Measurements from ENCODE around the gene SMARCB1. TPM values are rescaled to one million over a fixed set of nuclear protein-coding genes. Genes with fewer than 3 reads are reported as not detected.

SMARCB1 gene
- polyA plus RNA-seq, 1 donor (not counting 4 experiments of a cell fraction or from before 2014, with no cell fraction given): 95.2 TPM

DNA sequence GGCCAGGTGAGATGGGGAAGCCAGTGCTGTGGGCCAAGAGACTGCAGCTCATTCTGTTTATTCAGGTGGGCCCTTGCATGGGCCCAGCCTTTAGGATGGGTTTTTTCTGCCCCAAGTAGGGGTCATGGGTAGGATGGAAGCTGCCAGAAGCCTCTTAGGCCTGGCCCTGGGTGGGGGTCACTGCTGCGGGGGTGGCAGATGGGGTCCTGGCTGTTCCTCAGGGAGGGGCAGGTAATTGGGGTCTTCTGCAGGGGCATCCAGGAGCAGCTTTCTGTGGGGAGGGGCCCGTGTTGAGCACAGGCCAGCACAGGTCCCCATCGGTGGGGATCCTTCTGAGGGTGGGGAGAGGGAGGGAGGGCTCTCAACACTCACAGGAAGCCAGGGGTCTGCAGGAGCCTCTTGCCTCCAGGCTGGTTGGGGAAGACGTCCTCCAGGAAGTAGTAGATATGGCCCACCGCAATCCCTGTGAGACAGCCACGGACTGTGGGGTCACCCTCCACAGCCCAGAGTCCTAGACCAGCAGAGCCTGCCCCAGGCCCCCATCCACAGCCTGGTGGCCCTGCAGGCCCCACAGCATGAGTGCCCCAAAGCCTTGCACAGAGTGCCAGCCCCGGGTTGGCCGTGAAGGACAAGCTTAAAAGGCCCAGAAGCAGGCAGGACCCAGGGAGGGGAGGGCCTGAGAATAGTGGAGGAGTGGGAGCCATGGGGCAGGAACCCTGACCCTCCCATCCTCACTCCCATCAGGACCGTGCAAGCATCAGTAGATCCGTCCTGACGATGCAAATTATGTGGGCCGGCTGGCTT is 50.1 kb downstream of the SMARCB1 start:
- no peak for TF ChIP-seq CTCF (optimal IDR thresholded peaks at IDR 0.05 in 1 of 3, IDR thresholded peaks at IDR 0.05 in 1 of 3, conservative IDR thresholded peaks at IDR 0.05 in 1 of 3; ENCODE audit: extremely low read depth in 1 of 3, insufficient read depth in 2 of 3, low read length in 3 of 3)
- TF ChIP-seq EZH2 (IDR thresholded peaks at IDR 0.05; ENCODE audit: low read length): no peak
- H3K27ac ChIP-seq (ENCODE audit: control insufficient read depth, insufficient read depth, low read length): no peak overlapping the region

GRCh38 chr22:23837496-23837859 is 50.7 kb downstream of the SMARCB1 start:
- Histone ChIP-seq H3K4me1 (ENCODE audit: control insufficient read depth, extremely low read depth, insufficient read depth, low read length) (peaks cover 5% of the 10 kb centered on the region), H3K9me1 (ENCODE audit: control insufficient read depth, extremely low read depth, insufficient read depth, low read length) (no peaks in the 10 kb centered on the region), H3K9me3 (ENCODE audit: control insufficient read depth, low read depth, low read length) (no peaks in the 10 kb centered on the region), H4K20me1 (ENCODE audit: control insufficient read depth, extremely low read depth, insufficient read depth, low read length) (no peaks in the 10 kb centered on the region), H3K27me3 (ENCODE audit: control insufficient read depth, extremely low read depth, insufficient read depth, low read length) (peaks cover 4% of the 10 kb centered on the region), H3K4me3 (ENCODE audit: control insufficient read depth in 2 of 3, extremely low read depth in 1 of 3, insufficient read depth in 2 of 3, low read depth in 1 of 3, low read length in 3 of 3) (no peak overlapping the region), H3K9ac (ENCODE audit: control insufficient read depth, extremely low read depth, insufficient read depth, low read length) (no peak overlapping the region), H3K36me3 (ENCODE audit: control insufficient read depth in 2 of 2, extremely low read depth in 1 of 2, insufficient read depth in 2 of 2, low read length in 2 of 2) (peaks cover 9 to 14% of the 10 kb centered on the region in 2 experiments), H2AFZ (ENCODE audit: control insufficient read depth, low read length) (no peak overlapping the region), H3K4me2 (ENCODE audit: control insufficient read depth, extremely low read depth, insufficient read depth, low read depth, low read length) (no peak overlapping the region), H3K79me2 (ENCODE audit: control insufficient read depth, insufficient read depth, low read length) (no peaks in the 10 kb centered on the region), H3K27ac (ENCODE audit: control insufficient read depth, insufficient read depth, low read length) (no peak overlapping the region)
- DNase-seq (ENCODE audit: low read depth, low spot score): no peak
- dilution Hi-C loops (cut with MboI; ENCODE audit: extremely low pct_ligation_motif_present, low sequenced_read_pairs): no loop called here
- no peak for FAIRE-seq
- TF ChIP-seq CTCF (optimal IDR thresholded peaks at IDR 0.05 in 1 of 3, IDR thresholded peaks at IDR 0.05 in 1 of 3, conservative IDR thresholded peaks at IDR 0.05 in 1 of 3; ENCODE audit: extremely low read depth in 1 of 3, insufficient read depth in 2 of 3, low read length in 3 of 3) (no peak), EZH2 (IDR thresholded peaks at IDR 0.05; ENCODE audit: low read length) (no peak)

More for the DNA sequence above, 50.1 kb downstream of the SMARCB1 start:
- peaks cover 4% of the 10 kb centered on the region for H3K27me3 ChIP-seq (ENCODE audit: control insufficient read depth, extremely low read depth, insufficient read depth, low read length)
- dilution Hi-C loops (cut with MboI; ENCODE audit: extremely low pct_ligation_motif_present, low sequenced_read_pairs): no loop called here
- no peaks in the 10 kb centered on the region for H3K79me2 ChIP-seq (ENCODE audit: control insufficient read depth, insufficient read depth, low read length)
- no peaks in the 10 kb centered on the region for H3K9me1 ChIP-seq (ENCODE audit: control insufficient read depth, extremely low read depth, insufficient read depth, low read length)
- no peak for FAIRE-seq
- H2AFZ ChIP-seq (ENCODE audit: control insufficient read depth, low read length): no peak overlapping the region
- peaks cover 13 to 20% of the 10 kb centered on the region in 2 experiments for H3K36me3 ChIP-seq (ENCODE audit: control insufficient read depth in 2 of 2, extremely low read depth in 1 of 2, insufficient read depth in 2 of 2, low read length in 2 of 2)
- peaks cover 5% of the 10 kb centered on the region for H3K4me1 ChIP-seq (ENCODE audit: control insufficient read depth, extremely low read depth, insufficient read depth, low read length)
- no peaks in the 10 kb centered on the region for H4K20me1 ChIP-seq (ENCODE audit: control insufficient read depth, extremely low read depth, insufficient read depth, low read length)
- H3K4me3 ChIP-seq (ENCODE audit: control insufficient read depth in 2 of 3, extremely low read depth in 1 of 3, insufficient read depth in 2 of 3, low read depth in 1 of 3, low read length in 3 of 3): no peak overlapping the region
- DNase-seq (ENCODE audit: low read depth, low spot score): no peak
- H3K9ac ChIP-seq (ENCODE audit: control insufficient read depth, extremely low read depth, insufficient read depth, low read length): no peak overlapping the region
- H3K9me3 ChIP-seq (ENCODE audit: control insufficient read depth, low read depth, low read length): no peaks in the 10 kb centered on the region
- H3K4me2 ChIP-seq (ENCODE audit: control insufficient read depth, extremely low read depth, insufficient read depth, low read depth, low read length): no peak overlapping the region

Measured in keratinocyte (primary cell).